ENCODE measurements around the gene PRKCH.
"Not testable (repeated sequence)": the region's sequence is repeated elsewhere in the genome, so short reads cannot be mapped to it uniquely, and the experiment has no call there.

The PRKCH gene

GRCh38 chr14:61519735-61520134 is 198.4 kb downstream of the PRKCH start:
- DNase-seq: no peak

- no peak for DNase-seq
Observed at GRCh38 chr14:61520576-61520975, 199.2 kb downstream of the PRKCH start.

- DNase-seq: no peak
Observed at GRCh38 chr14:61521773-61522172, 200.4 kb downstream of the PRKCH start.

GRCh38 chr14:61523751-61524150 is 202.4 kb downstream of the PRKCH start:
- DNase-seq: no peak

- no peak for DNase-seq
Observed at GRCh38 chr14:61524211-61524806, 202.9 kb downstream of the PRKCH start.

GRCh38 chr14:61524936-61525292 is 203.5 kb downstream of the PRKCH start:
- no peak for DNase-seq

- DNase-seq: no peak
Observed at GRCh38 chr14:61525293-61526011, 204.1 kb downstream of the PRKCH start.

- DNase-seq: no peak
Observed at GRCh38 chr14:61526405-61527312, 205.3 kb downstream of the PRKCH start.

GRCh38 chr14:61527325-61528100 is 206.1 kb downstream of the PRKCH start:
- no peak for DNase-seq

GRCh38 chr14:61528591-61529021 is 207.2 kb downstream of the PRKCH start:
- DNase-seq: no peak

- DNase-seq: not testable (repeated sequence)
Observed at GRCh38 chr14:61529360-61529759, 208.0 kb downstream of the PRKCH start.

- no peak for DNase-seq
Observed at GRCh38 chr14:61530296-61530695, 208.9 kb downstream of the PRKCH start.

GRCh38 chr14:61530896-61531295 is 209.5 kb downstream of the PRKCH start:
- DNase-seq: no peak

- no peak for DNase-seq
Observed at GRCh38 chr14:61531465-61532122, 210.2 kb downstream of the PRKCH start.

- no peak for DNase-seq
Observed at GRCh38 chr14:61532123-61532505, 210.7 kb downstream of the PRKCH start.

- DNase-seq: no peak
Observed at GRCh38 chr14:61532763-61533162, 211.4 kb downstream of the PRKCH start.

GRCh38 chr14:61533513-61534255 is 212.3 kb downstream of the PRKCH start:
- no peak for DNase-seq

GRCh38 chr14:61535032-61535431 is 213.7 kb downstream of the PRKCH start:
- no peak for DNase-seq

- no peak for DNase-seq
Observed at GRCh38 chr14:61535458-61535857, 214.1 kb downstream of the PRKCH start.

GRCh38 chr14:61536661-61537562 is 215.5 kb downstream of the PRKCH start:
- DNase-seq: no peak
